HEK293 (cell line): Measurements from ENCODE around the gene NINL.
A peak's percentile ranks its signal among the peaks of the same experiment; 100 is the strongest.

Experiments used
- CTCF ChIA-PET: fragments of 350-600 bp; formaldehyde crosslinking; extraction: SDS; loops from one replicate; lab custom pipeline; 2021; ENCODE audit warnings: antibody characterized with exemption; lab: Yijun Ruan, JAX
- POLR2A ChIA-PET: fragments of 300-600 bp; formaldehyde crosslinking; extraction: SDS; loops from one replicate; lab custom pipeline; 2020; ENCODE audit warnings: antibody characterized with exemption, inconsistent platforms; lab: Yijun Ruan, JAX
- H3K27ac ChIP-seq: fragments of 200-500 bp; sonication (Bioruptor generic); 2 replicates; pipeline ENCODE4 v1.5.1; 2014; ENCODE audit warnings: low read depth, low read length, control low read depth, inconsistent platforms; ENCODE audit errors: extremely low read depth
- H3K36me3 ChIP-seq, 2 experiments: fragments of 200-500 bp in 1 of 2; sonication (Bioruptor generic) in 1 of 2; 1 replicate in 1 of 2; 2 replicates in 1 of 2; pipeline ENCODE4 v1.5.1; 2014 to 2017; ENCODE audit warnings: inconsistent platforms in 2 of 2, low read length in 2 of 2; ENCODE audit not compliant: control insufficient read depth in 2 of 2, insufficient read depth in 1 of 2
- H3K4me1 ChIP-seq: fragments of 200-500 bp; sonication (Bioruptor generic); 2 replicates; pipeline ENCODE4 v1.5.1; 2014; ENCODE audit warnings: mild to moderate bottlenecking, low read length, inconsistent platforms; ENCODE audit not compliant: control insufficient read depth, insufficient read depth
- H3K4me3 ChIP-seq: 2 replicates; pipeline ENCODE4 v1.5.1; 2011; ENCODE audit warnings: low read depth, mild to moderate bottlenecking, control low read depth, low read length, moderate library complexity
- H3K9me3 ChIP-seq: fragments of 200-500 bp; sonication (Bioruptor generic); 2 replicates; pipeline ENCODE4 v1.5.1; 2014; ENCODE audit warnings: low read depth, low read length, inconsistent platforms; ENCODE audit not compliant: control insufficient read depth, insufficient read depth
- EGR2 ChIP-seq: fragments of 450-650 bp; formaldehyde crosslinking; IDR thresholded peaks from 2 replicates; pipeline ENCODE4 v1.5.1; 2016; ENCODE audit warnings: low read depth, missing biosample characterization, missing genetic modification characterization
- GFI1B ChIP-seq: fragments of 450-650 bp; formaldehyde crosslinking; IDR thresholded peaks from 2 replicates; pipeline ENCODE4 v1.5.1; 2016; ENCODE audit warnings: missing biosample characterization, missing genetic modification characterization
- GLIS1 ChIP-seq: fragments of 450-650 bp; formaldehyde crosslinking; IDR thresholded peaks from 2 replicates; pipeline ENCODE4 v1.5.1; 2016; ENCODE audit warnings: missing biosample characterization, missing genetic modification characterization
- GLIS2 ChIP-seq: fragments of 450-650 bp; formaldehyde crosslinking; IDR thresholded peaks from 2 replicates; pipeline ENCODE4 v1.5.1; 2016; ENCODE audit warnings: missing biosample characterization, missing genetic modification characterization
- IKZF3 ChIP-seq: fragments of 450-650 bp; IDR thresholded peaks from 2 replicates; pipeline ENCODE4 v1.5.0; 2018; ENCODE audit warnings: missing biosample characterization, mild to moderate bottlenecking, missing genetic modification characterization, moderate library complexity
- KLF10 ChIP-seq: fragments of 450-650 bp; IDR thresholded peaks from 2 replicates; pipeline ENCODE4 v1.5.1; 2018; ENCODE audit warnings: missing biosample characterization, mild to moderate bottlenecking, missing genetic modification characterization
- KLF8 ChIP-seq: fragments of 450-650 bp; formaldehyde crosslinking; IDR thresholded peaks from 2 replicates; pipeline ENCODE4 v1.5.1; 2016; ENCODE audit warnings: missing biosample characterization, missing genetic modification characterization
- KLF9 ChIP-seq: fragments of 450-650 bp; formaldehyde crosslinking; IDR thresholded peaks from 2 replicates; pipeline ENCODE4 v1.5.1; 2016; ENCODE audit warnings: missing biosample characterization, missing genetic modification characterization, low read depth
- SP3 ChIP-seq: fragments of 450-650 bp; formaldehyde crosslinking; IDR thresholded peaks from 2 replicates; pipeline ENCODE4 v1.5.1; 2016; ENCODE audit warnings: missing biosample characterization, missing genetic modification characterization
- YY1 ChIP-seq: fragments of 450-650 bp; formaldehyde crosslinking; IDR thresholded peaks from 2 replicates; pipeline ENCODE4 v1.5.1; 2018; ENCODE audit warnings: missing biosample characterization, missing genetic modification characterization
- ZBTB20 ChIP-seq: fragments of 450-650 bp; formaldehyde crosslinking; IDR thresholded peaks from 2 replicates; pipeline ENCODE4 v1.5.1; 2016; ENCODE audit warnings: missing biosample characterization, missing genetic modification characterization
- ZFHX2 ChIP-seq: fragments of 450-650 bp; formaldehyde crosslinking; conservative IDR thresholded peaks from 2 replicates; pipeline ENCODE4 v1.5.1; 2016; ENCODE audit warnings: missing biosample characterization, missing genetic modification characterization
- ZIC2 ChIP-seq: fragments of 450-650 bp; formaldehyde crosslinking; IDR thresholded peaks from 2 replicates; pipeline ENCODE4 v1.5.1; 2016; ENCODE audit warnings: missing biosample characterization, missing genetic modification characterization
- ZNF214 ChIP-seq: fragments of 450-650 bp; formaldehyde crosslinking; IDR thresholded peaks from 2 replicates; pipeline ENCODE4 v1.5.1; 2017; ENCODE audit warnings: missing biosample characterization, mild to moderate bottlenecking, missing genetic modification characterization, borderline replicate concordance
- ZNF335 ChIP-seq: fragments of 450-650 bp; formaldehyde crosslinking; conservative IDR thresholded peaks from 2 replicates; pipeline ENCODE4 v1.5.1; 2016; ENCODE audit warnings: missing biosample characterization, missing genetic modification characterization
- ZNF514 ChIP-seq: fragments of 450-650 bp; formaldehyde crosslinking; IDR thresholded peaks from 2 replicates; pipeline ENCODE4 v1.5.1; 2016; ENCODE audit warnings: missing biosample characterization, missing genetic modification characterization
- ZNF549 ChIP-seq: fragments of 450-650 bp; IDR thresholded peaks from 2 replicates; pipeline ENCODE4 v1.5.1; 2018; ENCODE audit warnings: missing biosample characterization, missing genetic modification characterization, mild to moderate bottlenecking, inconsistent platforms, moderate library complexity
- ZNF629 ChIP-seq: fragments of 450-650 bp; formaldehyde crosslinking; IDR thresholded peaks from 2 replicates; pipeline ENCODE4 v1.5.1; 2017; ENCODE audit warnings: missing biosample characterization, missing genetic modification characterization
- ZNF76 ChIP-seq: fragments of 450-650 bp; formaldehyde crosslinking; IDR thresholded peaks from 2 replicates; pipeline ENCODE4; 2016; ENCODE audit warnings: low read depth, missing biosample characterization, missing genetic modification characterization, borderline replicate concordance
- ZSCAN30 ChIP-seq: fragments of 450-650 bp; IDR thresholded peaks from 2 replicates; pipeline ENCODE4 v1.5.1; 2018; ENCODE audit warnings: missing biosample characterization, mild to moderate bottlenecking, missing genetic modification characterization, moderate library complexity
- TF ChIP-seq, protein P1 (sequence below): fragments of 450-650 bp; formaldehyde crosslinking; conservative IDR thresholded peaks from 2 replicates; pipeline ENCODE4 v1.5.1; 2016; ENCODE audit warnings: low read depth, missing biosample characterization, missing genetic modification characterization
- TF ChIP-seq, protein P2 (sequence below): fragments of 450-650 bp; formaldehyde crosslinking; IDR thresholded peaks from 2 replicates; pipeline ENCODE4 v1.5.1; 2016; ENCODE audit warnings: missing biosample characterization, missing genetic modification characterization
- TF ChIP-seq, protein P3 (sequence below): fragments of 450-650 bp; IDR thresholded peaks from 2 replicates; pipeline ENCODE4 v1.5.1; 2018; ENCODE audit warnings: missing biosample characterization, missing genetic modification characterization
- TF ChIP-seq, protein P4 (sequence below): sonication (generic); formaldehyde crosslinking; IDR thresholded peaks from 2 replicates; pipeline ENCODE4 v1.8.1; 2022; ENCODE audit warnings: mild to moderate bottlenecking, moderate library complexity, missing genetic modification reagents
- TF ChIP-seq, protein P5 (sequence below): fragments of 450-650 bp; formaldehyde crosslinking; IDR thresholded peaks from 2 replicates; pipeline ENCODE4 v1.5.1; 2016; ENCODE audit warnings: missing biosample characterization, missing genetic modification characterization

The NINL gene

DNA sequence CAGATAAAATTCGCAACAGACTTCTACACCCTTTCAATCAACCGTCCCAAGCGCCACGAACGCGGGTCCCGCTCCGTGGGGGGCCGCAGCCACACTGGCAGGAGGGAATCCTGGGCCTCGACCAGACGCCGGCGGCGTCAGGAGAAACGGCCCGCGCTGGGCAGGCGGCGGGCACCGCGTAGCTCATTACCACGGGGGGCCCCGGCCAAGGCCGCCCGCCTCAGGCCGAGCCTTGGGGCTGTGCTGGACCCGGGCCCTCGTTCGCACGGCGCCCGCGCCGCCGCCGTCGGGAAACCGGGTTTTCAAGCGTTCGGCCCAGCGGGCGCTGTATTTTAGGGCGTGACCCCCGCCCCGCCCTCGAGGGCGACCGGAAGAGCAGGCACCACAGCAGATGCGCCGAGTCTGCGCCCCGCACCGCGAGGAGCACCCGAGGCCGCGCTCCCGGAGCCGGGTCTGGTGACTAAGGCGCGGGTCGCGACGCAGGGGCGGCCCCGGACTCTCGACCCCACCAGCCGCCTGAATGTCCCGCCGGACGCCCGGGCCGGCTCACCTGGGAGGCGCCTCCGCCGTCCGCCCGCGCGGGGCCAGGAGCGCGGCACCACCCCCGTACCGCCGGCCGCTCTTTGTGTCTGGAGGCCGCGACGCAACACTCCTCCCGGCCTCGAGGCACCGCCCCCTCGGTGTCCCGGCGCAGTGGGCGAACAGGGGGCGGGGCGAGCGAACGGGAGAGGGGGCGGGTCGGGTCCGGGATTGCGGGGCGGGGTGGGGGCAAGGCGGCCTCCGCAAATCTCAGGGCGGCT, at the start of gene NINL:
Gene NINL (minus strand): TSS at position 627 of the 800 bp plus-strand sequence. CDS start 58,944 bp downstream, outside the sequence.
- POLR2A ChIA-PET = interaction anchor here (0.9 kb wide), 1 partner anchor 159 kb away, joined by 3 read pairs; no protein-coding TSS in a partner anchor
- Histone ChIP-seq H3K27ac (peak within 1 kb of the TSS; percentile 75), H3K36me3 (peaks cover 0 to 12% of the 10 kb centered on the region in 2 experiments; a peak in 1 of 3 replicates), H3K4me1 (no peaks in the 10 kb centered on the region), H3K4me3 (peak within 1 kb of the TSS; percentile 60), H3K9me3 (no peaks in the 10 kb centered on the region)
- CTCF ChIA-PET = no interaction called here
- TF ChIP-seq, protein P1, sequence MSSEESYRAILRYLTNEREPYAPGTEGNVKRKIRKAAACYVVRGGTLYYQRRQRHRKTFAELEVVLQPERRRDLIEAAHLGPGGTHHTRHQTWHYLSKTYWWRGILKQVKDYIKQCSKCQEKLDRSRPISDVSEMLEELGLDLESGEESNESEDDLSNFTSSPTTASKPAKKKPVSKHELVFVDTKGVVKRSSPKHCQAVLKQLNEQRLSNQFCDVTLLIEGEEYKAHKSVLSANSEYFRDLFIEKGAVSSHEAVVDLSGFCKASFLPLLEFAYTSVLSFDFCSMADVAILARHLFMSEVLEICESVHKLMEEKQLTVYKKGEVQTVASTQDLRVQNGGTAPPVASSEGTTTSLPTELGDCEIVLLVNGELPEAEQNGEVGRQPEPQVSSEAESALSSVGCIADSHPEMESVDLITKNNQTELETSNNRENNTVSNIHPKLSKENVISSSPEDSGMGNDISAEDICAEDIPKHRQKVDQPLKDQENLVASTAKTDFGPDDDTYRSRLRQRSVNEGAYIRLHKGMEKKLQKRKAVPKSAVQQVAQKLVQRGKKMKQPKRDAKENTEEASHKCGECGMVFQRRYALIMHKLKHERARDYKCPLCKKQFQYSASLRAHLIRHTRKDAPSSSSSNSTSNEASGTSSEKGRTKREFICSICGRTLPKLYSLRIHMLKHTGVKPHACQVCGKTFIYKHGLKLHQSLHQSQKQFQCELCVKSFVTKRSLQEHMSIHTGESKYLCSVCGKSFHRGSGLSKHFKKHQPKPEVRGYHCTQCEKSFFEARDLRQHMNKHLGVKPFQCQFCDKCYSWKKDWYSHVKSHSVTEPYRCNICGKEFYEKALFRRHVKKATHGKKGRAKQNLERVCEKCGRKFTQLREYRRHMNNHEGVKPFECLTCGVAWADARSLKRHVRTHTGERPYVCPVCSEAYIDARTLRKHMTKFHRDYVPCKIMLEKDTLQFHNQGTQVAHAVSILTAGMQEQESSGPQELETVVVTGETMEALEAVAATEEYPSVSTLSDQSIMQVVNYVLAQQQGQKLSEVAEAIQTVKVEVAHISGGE (tag by site-specific recombination) = peak; percentile 29; the same call in 1 of the 2 replicates
- TF ChIP-seq, protein P2, sequence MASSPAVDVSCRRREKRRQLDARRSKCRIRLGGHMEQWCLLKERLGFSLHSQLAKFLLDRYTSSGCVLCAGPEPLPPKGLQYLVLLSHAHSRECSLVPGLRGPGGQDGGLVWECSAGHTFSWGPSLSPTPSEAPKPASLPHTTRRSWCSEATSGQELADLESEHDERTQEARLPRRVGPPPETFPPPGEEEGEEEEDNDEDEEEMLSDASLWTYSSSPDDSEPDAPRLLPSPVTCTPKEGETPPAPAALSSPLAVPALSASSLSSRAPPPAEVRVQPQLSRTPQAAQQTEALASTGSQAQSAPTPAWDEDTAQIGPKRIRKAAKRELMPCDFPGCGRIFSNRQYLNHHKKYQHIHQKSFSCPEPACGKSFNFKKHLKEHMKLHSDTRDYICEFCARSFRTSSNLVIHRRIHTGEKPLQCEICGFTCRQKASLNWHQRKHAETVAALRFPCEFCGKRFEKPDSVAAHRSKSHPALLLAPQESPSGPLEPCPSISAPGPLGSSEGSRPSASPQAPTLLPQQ (tag by site-specific recombination) = 0 out of 2 replicates have a peak, but pooled peaks have one; percentile 60
- TF ChIP-seq, protein P3, sequence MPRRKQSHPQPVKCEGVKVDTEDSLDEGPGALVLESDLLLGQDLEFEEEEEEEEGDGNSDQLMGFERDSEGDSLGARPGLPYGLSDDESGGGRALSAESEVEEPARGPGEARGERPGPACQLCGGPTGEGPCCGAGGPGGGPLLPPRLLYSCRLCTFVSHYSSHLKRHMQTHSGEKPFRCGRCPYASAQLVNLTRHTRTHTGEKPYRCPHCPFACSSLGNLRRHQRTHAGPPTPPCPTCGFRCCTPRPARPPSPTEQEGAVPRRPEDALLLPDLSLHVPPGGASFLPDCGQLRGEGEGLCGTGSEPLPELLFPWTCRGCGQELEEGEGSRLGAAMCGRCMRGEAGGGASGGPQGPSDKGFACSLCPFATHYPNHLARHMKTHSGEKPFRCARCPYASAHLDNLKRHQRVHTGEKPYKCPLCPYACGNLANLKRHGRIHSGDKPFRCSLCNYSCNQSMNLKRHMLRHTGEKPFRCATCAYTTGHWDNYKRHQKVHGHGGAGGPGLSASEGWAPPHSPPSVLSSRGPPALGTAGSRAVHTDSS = 0 out of 2 replicates have a peak, but pooled peaks have one; percentile 15
- TF ChIP-seq KLF10 (tag by site-specific recombination) (peak; percentile 83), GLIS2 (tag by site-specific recombination) (peak; percentile 83), ZFHX2 (peak; percentile 80), GFI1B (tag by site-specific recombination) (no peak), GLIS1 (tag by site-specific recombination) (peak; percentile 94), IKZF3 (0 out of 2 replicates have a peak, but pooled peaks have one; percentile 8), ZNF549 (tag by site-specific recombination) (no peak), ZNF76 (tag by site-specific recombination) (0 out of 2 replicates have a peak, but pooled peaks have one; percentile 40), SP3 (tag by site-specific recombination) (peak; percentile 34; the same call in 1 of the 2 replicates), ZNF514 (tag by site-specific recombination) (no peak), KLF8 (tag by site-specific recombination) (peak; percentile 84; the same call in 1 of the 2 replicates), ZSCAN30 (tag by site-specific recombination) (peak; percentile 61; the same call in 1 of the 2 replicates), ZIC2 (tag by site-specific recombination) (peak; percentile 76), ZNF335 (tag by site-specific recombination) (peak; percentile 30; the same call in 1 of the 2 replicates), ZNF214 (tag by site-specific recombination) (no peak), EGR2 (tag by site-specific recombination) (peak; percentile 36; the same call in 1 of the 2 replicates), ZBTB20 (peak; percentile 75), YY1 (tag by site-specific recombination) (0 out of 2 replicates have a peak, but pooled peaks have one; percentile 37), KLF9 (peak; percentile 83), ZNF629 (tag by site-specific recombination) (no peak)
- TF ChIP-seq, protein P4, sequence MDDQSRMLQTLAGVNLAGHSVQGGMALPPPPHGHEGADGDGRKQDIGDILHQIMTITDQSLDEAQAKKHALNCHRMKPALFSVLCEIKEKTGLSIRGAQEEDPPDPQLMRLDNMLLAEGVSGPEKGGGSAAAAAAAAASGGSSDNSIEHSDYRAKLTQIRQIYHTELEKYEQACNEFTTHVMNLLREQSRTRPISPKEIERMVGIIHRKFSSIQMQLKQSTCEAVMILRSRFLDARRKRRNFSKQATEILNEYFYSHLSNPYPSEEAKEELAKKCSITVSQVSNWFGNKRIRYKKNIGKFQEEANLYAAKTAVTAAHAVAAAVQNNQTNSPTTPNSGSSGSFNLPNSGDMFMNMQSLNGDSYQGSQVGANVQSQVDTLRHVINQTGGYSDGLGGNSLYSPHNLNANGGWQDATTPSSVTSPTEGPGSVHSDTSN (CRISPR knock-in tag) = 0 out of 2 replicates have a peak, but pooled peaks have one; percentile 39
- TF ChIP-seq, protein P5, sequence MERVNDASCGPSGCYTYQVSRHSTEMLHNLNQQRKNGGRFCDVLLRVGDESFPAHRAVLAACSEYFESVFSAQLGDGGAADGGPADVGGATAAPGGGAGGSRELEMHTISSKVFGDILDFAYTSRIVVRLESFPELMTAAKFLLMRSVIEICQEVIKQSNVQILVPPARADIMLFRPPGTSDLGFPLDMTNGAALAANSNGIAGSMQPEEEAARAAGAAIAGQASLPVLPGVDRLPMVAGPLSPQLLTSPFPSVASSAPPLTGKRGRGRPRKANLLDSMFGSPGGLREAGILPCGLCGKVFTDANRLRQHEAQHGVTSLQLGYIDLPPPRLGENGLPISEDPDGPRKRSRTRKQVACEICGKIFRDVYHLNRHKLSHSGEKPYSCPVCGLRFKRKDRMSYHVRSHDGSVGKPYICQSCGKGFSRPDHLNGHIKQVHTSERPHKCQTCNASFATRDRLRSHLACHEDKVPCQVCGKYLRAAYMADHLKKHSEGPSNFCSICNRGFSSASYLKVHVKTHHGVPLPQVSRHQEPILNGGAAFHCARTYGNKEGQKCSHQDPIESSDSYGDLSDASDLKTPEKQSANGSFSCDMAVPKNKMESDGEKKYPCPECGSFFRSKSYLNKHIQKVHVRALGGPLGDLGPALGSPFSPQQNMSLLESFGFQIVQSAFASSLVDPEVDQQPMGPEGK (tag by site-specific recombination) = peak; percentile 34
